SK-N-SH (cell line): ENCODE results near the gene MBP. TPM values are rescaled to one million over a fixed set of nuclear protein-coding genes. Genes with fewer than 3 reads are reported as not detected.

Source experiments
- CTCF ChIA-PET: fragments of 300-600, 350-600 bp; formaldehyde crosslinking; extraction: SDS; loops from one replicate; lab custom pipeline; 2021; lab: Yijun Ruan, JAX
- POLR2A ChIA-PET: fragments of 350-600 bp; sonication (Branson Sonifier 250); formaldehyde crosslinking; extraction: SDS; loops from one replicate; lab custom pipeline; 2020; ENCODE audit warnings: antibody characterized with exemption, inconsistent platforms; lab: Yijun Ruan, JAX
- DNase-seq: peaks from one replicate; pipeline ENCODE4 v3.0.0; 2012
- H2AFZ ChIP-seq: fragments of 200-600 bp; sonication (generic); 2 replicates; pipeline ENCODE4 v1.8.1; 2016; ENCODE audit warnings: antibody characterized with exemption, mild to moderate bottlenecking, low read depth
- H3F3A ChIP-seq: fragments of 200-600 bp; sonication (generic); replicated peaks from 2 replicates; pipeline ENCODE3; 2016; ENCODE audit warnings: antibody characterized with exemption, mild to moderate bottlenecking; ENCODE audit not compliant: insufficient read depth
- H3K27ac ChIP-seq, 2 experiments: fragments of 200-500 bp in 1 of 2; fragments of 200-600 bp in 1 of 2; sonication (Bioruptor generic) in 1 of 2; sonication (generic), shearing (Covaris generic) in 1 of 2; 2 replicates each; pipeline versions ENCODE4 v1.5.1 to v1.6.1; 2014 to 2016; ENCODE audit warnings: low read depth in 2 of 2, inconsistent platforms in 1 of 2, low read length in 1 of 2, mild to moderate bottlenecking in 1 of 2, mixed read lengths in 1 of 2
- H3K27me3 ChIP-seq: fragments of 200-600 bp; sonication (generic), shearing (Covaris generic); 2 replicates; pipeline ENCODE4 v1.6.1; 2016; ENCODE audit warnings: mixed run types; ENCODE audit not compliant: insufficient read depth
- H3K36me3 ChIP-seq, 2 experiments: fragments of 200-500 bp in 1 of 2; fragments of 200-600 bp in 1 of 2; sonication (Bioruptor generic) in 1 of 2; sonication (generic) in 1 of 2; replicated peaks in 1 of 2; 2 replicates each; pipeline versions ENCODE3 to v1.5.1; 2014 to 2016; ENCODE audit warnings: low read length in 1 of 2, mild to moderate bottlenecking in 1 of 2; ENCODE audit not compliant: insufficient read depth in 2 of 2, control insufficient read depth in 1 of 2
- H3K4me1 ChIP-seq, 2 experiments: fragments of 200-500 bp in 1 of 2; fragments of 200-600 bp in 1 of 2; sonication (Bioruptor generic) in 1 of 2; sonication (generic), shearing (Covaris generic) in 1 of 2; 2 replicates each; pipeline versions ENCODE4 v1.5.1 to v1.6.1; 2014 to 2016; ENCODE audit warnings: low read depth in 1 of 2, low read length in 1 of 2, mixed run types in 1 of 2; ENCODE audit not compliant: insufficient read depth in 2 of 2, control insufficient read depth in 1 of 2
- H3K4me2 ChIP-seq: fragments of 200-600 bp; sonication (generic), shearing (Covaris generic); 2 replicates; pipeline ENCODE4 v1.6.1; 2017; ENCODE audit warnings: mixed run types
- H3K4me3 ChIP-seq, 2 experiments: fragments of 200-500 bp in 1 of 2; fragments of 200-600 bp in 1 of 2; sonication (Bioruptor generic) in 1 of 2; sonication (generic), shearing (Covaris generic) in 1 of 2; 2 replicates each; pipeline versions ENCODE4 v1.5.1 to v1.8.1; 2014 to 2016; ENCODE audit warnings: low read depth in 2 of 2, inconsistent platforms in 1 of 2, low read length in 1 of 2, mild to moderate bottlenecking in 1 of 2, mixed read lengths in 1 of 2, moderate library complexity in 1 of 2
- H3K79me2 ChIP-seq: fragments of 200-600 bp; sonication (generic); 2 replicates; pipeline ENCODE4 v1.8.1; 2017; ENCODE audit warnings: mild to moderate bottlenecking; ENCODE audit not compliant: insufficient read depth
- H3K9ac ChIP-seq: fragments of 200-600 bp; sonication (generic); 2 replicates; pipeline ENCODE4 v1.6.1; 2017; ENCODE audit warnings: mixed run types
- H3K9me2 ChIP-seq: fragments of 200-600 bp; sonication (generic); 2 replicates; pipeline ENCODE4 v1.6.1; 2017; ENCODE audit warnings: mixed run types
- H3K9me3 ChIP-seq: fragments of 200-600 bp; sonication (generic); 2 replicates; pipeline ENCODE4 v1.6.1; 2017; ENCODE audit warnings: mixed run types, mild to moderate bottlenecking, moderate library complexity
- H4K20me1 ChIP-seq: fragments of 200-600 bp; sonication (generic); 2 replicates; pipeline ENCODE4 v1.6.1; 2017; ENCODE audit warnings: mild to moderate bottlenecking, mixed run types; ENCODE audit not compliant: insufficient read depth
- ELF1 ChIP-seq: IDR thresholded peaks from 2 replicates; pipeline ENCODE4 v1.4.0; 2012
- FOXJ3 ChIP-seq: sonication (generic); formaldehyde crosslinking; IDR thresholded peaks from 2 replicates; pipeline ENCODE4 v1.5.1; 2020; ENCODE audit warnings: mild to moderate bottlenecking, missing genetic modification reagents
- FOXM1 ChIP-seq: IDR thresholded peaks from 2 replicates; pipeline ENCODE4 v1.4.0; 2012; ENCODE audit warnings: low read depth, mild to moderate bottlenecking
- GABPA ChIP-seq: IDR thresholded peaks from 2 replicates; pipeline ENCODE4 v1.4.0; 2012; ENCODE audit warnings: low read depth, mild to moderate bottlenecking
- JUND ChIP-seq: IDR thresholded peaks from 2 replicates; pipeline ENCODE4 v1.4.0; 2012
- MEF2A ChIP-seq: IDR thresholded peaks from 2 replicates; pipeline ENCODE4 v1.4.0; 2012; ENCODE audit warnings: low read depth, borderline replicate concordance
- MXI1 ChIP-seq: IDR thresholded peaks from 2 replicates; pipeline ENCODE4 v1.6.1; 2012; ENCODE audit warnings: mild to moderate bottlenecking, low read depth, low read length, improper control_type of control experiment
- NFIC ChIP-seq: IDR thresholded peaks from 2 replicates; pipeline ENCODE4 v1.4.0; 2012; ENCODE audit warnings: borderline replicate concordance
- NRF1 ChIP-seq: IDR thresholded peaks from 2 replicates; pipeline ENCODE4 v1.6.1; 2012; ENCODE audit warnings: low read depth, mild to moderate bottlenecking, low read length
- POLR2AphosphoS5 ChIP-seq: IDR thresholded peaks from 2 replicates; pipeline ENCODE4 v1.6.1; 2012; ENCODE audit warnings: low read depth, low read length
- RAD21 ChIP-seq: IDR thresholded peaks from 2 replicates; pipeline ENCODE4 v1.6.1; 2012; ENCODE audit warnings: mild to moderate bottlenecking, low read length
- RCOR1 ChIP-seq: fragments of 150-350 bp; IDR thresholded peaks from 2 replicates; pipeline ENCODE4 v1.6.1; 2017; ENCODE audit warnings: antibody characterized with exemption, low read length
- RFX5 ChIP-seq: IDR thresholded peaks from 2 replicates; pipeline ENCODE4 v1.6.1; 2012; ENCODE audit warnings: mild to moderate bottlenecking, improper control_type of control experiment, low read length
- RXRA ChIP-seq: IDR thresholded peaks from 2 replicates; pipeline ENCODE4 v1.4.0; 2012; ENCODE audit warnings: low read depth, mild to moderate bottlenecking, borderline replicate concordance
- SMC3 ChIP-seq: IDR thresholded peaks from 2 replicates; pipeline ENCODE4 v1.6.1; 2012; ENCODE audit warnings: low read depth, low read length, improper control_type of control experiment
- TAF1 ChIP-seq: IDR thresholded peaks from 2 replicates; pipeline ENCODE4 v1.6.1; 2012; ENCODE audit warnings: low read depth, mild to moderate bottlenecking, low read length, moderate library complexity, borderline replicate concordance
- TCF12 ChIP-seq: IDR thresholded peaks from 2 replicates; pipeline ENCODE4 v1.4.0; 2012
- TEAD4 ChIP-seq: IDR thresholded peaks from 2 replicates; pipeline ENCODE4 v1.4.0; 2012; ENCODE audit warnings: mild to moderate bottlenecking, borderline replicate concordance; ENCODE audit not compliant: insufficient read depth
- YY1 ChIP-seq: IDR thresholded peaks from 2 replicates; pipeline ENCODE4 v1.4.0; 2012; ENCODE audit warnings: low read depth, mild to moderate bottlenecking
- WGBS: methylation state at CpG from one replicate; pipeline ENCODE4 v1.1.6; 2017; ENCODE audit warnings: low lambda C conversion rate; 5-methylcytosine and 5-hydroxymethylcytosine counted together
- polyA plus RNA-seq, 3 experiments: library from polyadenylated mRNA; depleted of rRNA; stranded (reverse); fragments of >200 nt; gene quantifications; 2 replicates each; pipeline ENCODE4 v1.2.3, GENCODE V29; 2012
- TF ChIP-seq, protein P1 (sequence below): IDR thresholded peaks from 2 replicates; pipeline ENCODE4 v1.4.0; 2012; ENCODE audit warnings: low read depth, borderline replicate concordance
- TF ChIP-seq, protein P2 (sequence below): IDR thresholded peaks from 2 replicates; pipeline ENCODE4 v1.6.1; 2012; ENCODE audit warnings: mild to moderate bottlenecking, low read depth, low read length, moderate library complexity
- TF ChIP-seq, protein P3 (sequence below): IDR thresholded peaks from 2 replicates; pipeline ENCODE4 v1.4.0; 2012; ENCODE audit warnings: low read depth
- TF ChIP-seq, protein P4 (sequence below): fragments of 150-350 bp; IDR thresholded peaks from 2 replicates; pipeline ENCODE4 v1.6.1; 2016; ENCODE audit warnings: mild to moderate bottlenecking, low read depth, low read length
- TF ChIP-seq, protein P5 (sequence below): IDR thresholded peaks from 2 replicates; pipeline ENCODE4 v1.4.0; 2012; ENCODE audit warnings: low read depth, borderline replicate concordance
- TF ChIP-seq, protein P6 (sequence below): fragments of 150-350 bp; IDR thresholded peaks from 2 replicates; pipeline ENCODE4 v1.6.1; 2017; ENCODE audit warnings: antibody characterized with exemption, low read length, low read depth, borderline replicate concordance
- TF ChIP-seq, protein P7 (sequence below): fragments of 200-600 bp; sonication (generic); IDR thresholded peaks from 2 replicates; pipeline ENCODE4 v1.6.1; 2017; ENCODE audit warnings: antibody characterized with exemption, mild to moderate bottlenecking, moderate library complexity

MBP gene
- polyA plus RNA-seq, 1 of the 3 experiments (the other 2 are of a cell fraction), result 1.6 TPM

DNA sequence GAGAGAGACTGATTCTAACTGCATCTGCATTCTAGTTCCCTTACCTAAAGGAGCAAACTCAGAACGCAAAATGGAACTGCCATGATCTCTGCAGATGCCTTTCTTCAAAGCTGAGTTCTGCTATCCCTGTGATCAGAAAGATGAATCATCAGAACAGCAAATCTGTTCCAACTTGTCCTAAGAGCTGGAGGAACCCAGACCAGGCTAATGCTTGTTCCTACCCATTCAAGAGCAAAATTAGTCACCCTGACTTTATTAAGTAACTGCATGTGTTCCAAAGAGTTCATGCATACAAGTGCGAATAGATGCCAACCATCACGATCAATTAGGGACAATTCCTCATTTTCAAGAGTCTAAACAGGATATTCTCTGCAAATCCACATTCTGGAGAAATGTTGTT is 46.5 kb downstream of the MBP start:
- CTCF ChIA-PET, result no interaction called here
- Histone ChIP-seq H3K27me3 (no peaks in the 10 kb centered on the region), H3K4me1 (peaks cover 0 to 7% of the 10 kb centered on the region in 2 experiments; a peak in 1 of 4 replicates), H3K36me3 (no peaks in the 10 kb centered on the region), H3F3A (peaks cover 5% of the 10 kb centered on the region), H4K20me1 (no peaks in the 10 kb centered on the region), H3K4me2 (peak overlapping the region; percentile 4; the same call in 1 of the 2 replicates), H3K9ac (no peak overlapping the region), H3K9me2 (no peaks in the 10 kb centered on the region), H3K4me3 (no peak overlapping the region; a peak in 1 of 4 replicates), H2AFZ (no peak overlapping the region), H3K9me3 (no peaks in the 10 kb centered on the region), H3K27ac (peak overlapping the region in 1 of 2 experiments; percentile 38; a peak in 2 of 4 replicates), H3K79me2 (no peaks in the 10 kb centered on the region)
- POLR2A ChIA-PET, result no interaction called here
- 41% methylated on average over 3 of the region's 3 CpGs for WGBS
- no peak for DNase-seq
- TF ChIP-seq, protein P1, sequence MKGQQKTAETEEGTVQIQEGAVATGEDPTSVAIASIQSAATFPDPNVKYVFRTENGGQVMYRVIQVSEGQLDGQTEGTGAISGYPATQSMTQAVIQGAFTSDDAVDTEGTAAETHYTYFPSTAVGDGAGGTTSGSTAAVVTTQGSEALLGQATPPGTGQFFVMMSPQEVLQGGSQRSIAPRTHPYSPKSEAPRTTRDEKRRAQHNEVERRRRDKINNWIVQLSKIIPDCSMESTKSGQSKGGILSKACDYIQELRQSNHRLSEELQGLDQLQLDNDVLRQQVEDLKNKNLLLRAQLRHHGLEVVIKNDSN, result no peak
- TF ChIP-seq, protein P2, sequence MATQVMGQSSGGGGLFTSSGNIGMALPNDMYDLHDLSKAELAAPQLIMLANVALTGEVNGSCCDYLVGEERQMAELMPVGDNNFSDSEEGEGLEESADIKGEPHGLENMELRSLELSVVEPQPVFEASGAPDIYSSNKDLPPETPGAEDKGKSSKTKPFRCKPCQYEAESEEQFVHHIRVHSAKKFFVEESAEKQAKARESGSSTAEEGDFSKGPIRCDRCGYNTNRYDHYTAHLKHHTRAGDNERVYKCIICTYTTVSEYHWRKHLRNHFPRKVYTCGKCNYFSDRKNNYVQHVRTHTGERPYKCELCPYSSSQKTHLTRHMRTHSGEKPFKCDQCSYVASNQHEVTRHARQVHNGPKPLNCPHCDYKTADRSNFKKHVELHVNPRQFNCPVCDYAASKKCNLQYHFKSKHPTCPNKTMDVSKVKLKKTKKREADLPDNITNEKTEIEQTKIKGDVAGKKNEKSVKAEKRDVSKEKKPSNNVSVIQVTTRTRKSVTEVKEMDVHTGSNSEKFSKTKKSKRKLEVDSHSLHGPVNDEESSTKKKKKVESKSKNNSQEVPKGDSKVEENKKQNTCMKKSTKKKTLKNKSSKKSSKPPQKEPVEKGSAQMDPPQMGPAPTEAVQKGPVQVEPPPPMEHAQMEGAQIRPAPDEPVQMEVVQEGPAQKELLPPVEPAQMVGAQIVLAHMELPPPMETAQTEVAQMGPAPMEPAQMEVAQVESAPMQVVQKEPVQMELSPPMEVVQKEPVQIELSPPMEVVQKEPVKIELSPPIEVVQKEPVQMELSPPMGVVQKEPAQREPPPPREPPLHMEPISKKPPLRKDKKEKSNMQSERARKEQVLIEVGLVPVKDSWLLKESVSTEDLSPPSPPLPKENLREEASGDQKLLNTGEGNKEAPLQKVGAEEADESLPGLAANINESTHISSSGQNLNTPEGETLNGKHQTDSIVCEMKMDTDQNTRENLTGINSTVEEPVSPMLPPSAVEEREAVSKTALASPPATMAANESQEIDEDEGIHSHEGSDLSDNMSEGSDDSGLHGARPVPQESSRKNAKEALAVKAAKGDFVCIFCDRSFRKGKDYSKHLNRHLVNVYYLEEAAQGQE, result no peak
- TF ChIP-seq, protein P3, sequence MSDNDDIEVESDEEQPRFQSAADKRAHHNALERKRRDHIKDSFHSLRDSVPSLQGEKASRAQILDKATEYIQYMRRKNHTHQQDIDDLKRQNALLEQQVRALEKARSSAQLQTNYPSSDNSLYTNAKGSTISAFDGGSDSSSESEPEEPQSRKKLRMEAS, result 0 out of 2 replicates have a peak, but pooled peaks have one; percentile 35
- TF ChIP-seq, protein P4, sequence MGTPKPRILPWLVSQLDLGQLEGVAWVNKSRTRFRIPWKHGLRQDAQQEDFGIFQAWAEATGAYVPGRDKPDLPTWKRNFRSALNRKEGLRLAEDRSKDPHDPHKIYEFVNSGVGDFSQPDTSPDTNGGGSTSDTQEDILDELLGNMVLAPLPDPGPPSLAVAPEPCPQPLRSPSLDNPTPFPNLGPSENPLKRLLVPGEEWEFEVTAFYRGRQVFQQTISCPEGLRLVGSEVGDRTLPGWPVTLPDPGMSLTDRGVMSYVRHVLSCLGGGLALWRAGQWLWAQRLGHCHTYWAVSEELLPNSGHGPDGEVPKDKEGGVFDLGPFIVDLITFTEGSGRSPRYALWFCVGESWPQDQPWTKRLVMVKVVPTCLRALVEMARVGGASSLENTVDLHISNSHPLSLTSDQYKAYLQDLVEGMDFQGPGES, result no peak
- no peak for TF ChIP-seq SMC3
- TF ChIP-seq TAF1, result no peak
- TF ChIP-seq YY1, result no peak
- peak; percentile 64 for TF ChIP-seq TCF12
- TF ChIP-seq, protein P5, sequence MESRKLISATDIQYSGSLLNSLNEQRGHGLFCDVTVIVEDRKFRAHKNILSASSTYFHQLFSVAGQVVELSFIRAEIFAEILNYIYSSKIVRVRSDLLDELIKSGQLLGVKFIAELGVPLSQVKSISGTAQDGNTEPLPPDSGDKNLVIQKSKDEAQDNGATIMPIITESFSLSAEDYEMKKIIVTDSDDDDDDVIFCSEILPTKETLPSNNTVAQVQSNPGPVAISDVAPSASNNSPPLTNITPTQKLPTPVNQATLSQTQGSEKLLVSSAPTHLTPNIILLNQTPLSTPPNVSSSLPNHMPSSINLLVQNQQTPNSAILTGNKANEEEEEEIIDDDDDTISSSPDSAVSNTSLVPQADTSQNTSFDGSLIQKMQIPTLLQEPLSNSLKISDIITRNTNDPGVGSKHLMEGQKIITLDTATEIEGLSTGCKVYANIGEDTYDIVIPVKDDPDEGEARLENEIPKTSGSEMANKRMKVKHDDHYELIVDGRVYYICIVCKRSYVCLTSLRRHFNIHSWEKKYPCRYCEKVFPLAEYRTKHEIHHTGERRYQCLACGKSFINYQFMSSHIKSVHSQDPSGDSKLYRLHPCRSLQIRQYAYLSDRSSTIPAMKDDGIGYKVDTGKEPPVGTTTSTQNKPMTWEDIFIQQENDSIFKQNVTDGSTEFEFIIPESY, result no peak
- peak; percentile 33; the same call in 1 of the 2 replicates for TF ChIP-seq NFIC
- TF ChIP-seq MXI1, result no peak
- TF ChIP-seq POLR2AphosphoS5, result no peak
- no peak for TF ChIP-seq FOXJ3 (CRISPR knock-in tag)
- TF ChIP-seq, protein P6, sequence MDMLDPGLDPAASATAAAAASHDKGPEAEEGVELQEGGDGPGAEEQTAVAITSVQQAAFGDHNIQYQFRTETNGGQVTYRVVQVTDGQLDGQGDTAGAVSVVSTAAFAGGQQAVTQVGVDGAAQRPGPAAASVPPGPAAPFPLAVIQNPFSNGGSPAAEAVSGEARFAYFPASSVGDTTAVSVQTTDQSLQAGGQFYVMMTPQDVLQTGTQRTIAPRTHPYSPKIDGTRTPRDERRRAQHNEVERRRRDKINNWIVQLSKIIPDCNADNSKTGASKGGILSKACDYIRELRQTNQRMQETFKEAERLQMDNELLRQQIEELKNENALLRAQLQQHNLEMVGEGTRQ, result no peak
- TF ChIP-seq JUND, result peak; percentile 57
- TF ChIP-seq, protein P7, sequence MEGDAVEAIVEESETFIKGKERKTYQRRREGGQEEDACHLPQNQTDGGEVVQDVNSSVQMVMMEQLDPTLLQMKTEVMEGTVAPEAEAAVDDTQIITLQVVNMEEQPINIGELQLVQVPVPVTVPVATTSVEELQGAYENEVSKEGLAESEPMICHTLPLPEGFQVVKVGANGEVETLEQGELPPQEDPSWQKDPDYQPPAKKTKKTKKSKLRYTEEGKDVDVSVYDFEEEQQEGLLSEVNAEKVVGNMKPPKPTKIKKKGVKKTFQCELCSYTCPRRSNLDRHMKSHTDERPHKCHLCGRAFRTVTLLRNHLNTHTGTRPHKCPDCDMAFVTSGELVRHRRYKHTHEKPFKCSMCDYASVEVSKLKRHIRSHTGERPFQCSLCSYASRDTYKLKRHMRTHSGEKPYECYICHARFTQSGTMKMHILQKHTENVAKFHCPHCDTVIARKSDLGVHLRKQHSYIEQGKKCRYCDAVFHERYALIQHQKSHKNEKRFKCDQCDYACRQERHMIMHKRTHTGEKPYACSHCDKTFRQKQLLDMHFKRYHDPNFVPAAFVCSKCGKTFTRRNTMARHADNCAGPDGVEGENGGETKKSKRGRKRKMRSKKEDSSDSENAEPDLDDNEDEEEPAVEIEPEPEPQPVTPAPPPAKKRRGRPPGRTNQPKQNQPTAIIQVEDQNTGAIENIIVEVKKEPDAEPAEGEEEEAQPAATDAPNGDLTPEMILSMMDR, result no peak
- TF ChIP-seq RFX5, result no peak
- TF ChIP-seq FOXM1, result no peak
- no peak for TF ChIP-seq RCOR1
- TF ChIP-seq RAD21, result no peak
- TF ChIP-seq MEF2A, result no peak
- no peak for TF ChIP-seq GABPA
- TF ChIP-seq TEAD4, result no peak
- no peak for TF ChIP-seq RXRA
- no peak for TF ChIP-seq NRF1
- TF ChIP-seq ELF1, result no peak
